Stimulated activated CD8-positive, alpha-beta memory T cell treated with anti-CD3 and anti-CD28 coated beads, Interleukin-7, amount 100 ng/mL, for 1 hour (primary cell): ENCODE measurements around the gene ASXL2.

Source experiments
- DNase-seq, 2 donors: peaks; one replicate each; pipeline ENCODE4 v3.0.0-alpha.2; 2020; ENCODE audit warnings: low read depth in 2 of 2

Gene ASXL2

DNA sequence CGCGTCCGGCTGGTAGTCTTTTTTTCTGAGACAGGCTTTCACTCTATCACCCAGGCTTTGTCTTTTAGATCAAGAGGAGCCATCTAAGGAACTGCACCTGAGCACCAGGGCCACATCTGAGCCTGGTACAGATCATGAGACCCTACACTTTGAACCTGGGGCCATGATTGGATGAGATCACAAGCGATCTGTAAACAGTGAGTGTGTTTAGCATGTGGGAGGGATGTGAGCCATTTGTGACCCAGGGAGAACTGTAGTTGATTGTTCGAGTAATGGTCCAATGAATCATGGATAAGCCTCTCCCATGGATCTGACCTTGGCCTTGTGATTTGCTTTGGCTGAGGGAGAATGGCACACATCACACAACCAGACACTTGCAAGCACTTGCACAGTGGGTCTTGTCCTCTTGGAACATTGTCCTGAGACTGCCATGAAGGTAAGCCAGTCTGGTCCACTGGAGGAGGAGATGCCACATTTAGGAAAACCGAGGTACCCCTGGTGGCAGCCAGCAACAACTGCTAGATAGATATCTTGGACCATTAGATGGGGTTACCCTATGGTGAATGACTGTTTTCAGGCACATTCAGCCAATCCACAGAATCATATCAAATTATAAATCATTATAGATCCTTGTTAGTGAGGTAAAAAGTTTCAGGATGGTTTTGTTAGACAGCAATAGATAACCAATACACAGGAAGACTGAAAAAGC, 185.4 kb downstream of the ASXL2 start:
- DNase-seq: no peak

DNA sequence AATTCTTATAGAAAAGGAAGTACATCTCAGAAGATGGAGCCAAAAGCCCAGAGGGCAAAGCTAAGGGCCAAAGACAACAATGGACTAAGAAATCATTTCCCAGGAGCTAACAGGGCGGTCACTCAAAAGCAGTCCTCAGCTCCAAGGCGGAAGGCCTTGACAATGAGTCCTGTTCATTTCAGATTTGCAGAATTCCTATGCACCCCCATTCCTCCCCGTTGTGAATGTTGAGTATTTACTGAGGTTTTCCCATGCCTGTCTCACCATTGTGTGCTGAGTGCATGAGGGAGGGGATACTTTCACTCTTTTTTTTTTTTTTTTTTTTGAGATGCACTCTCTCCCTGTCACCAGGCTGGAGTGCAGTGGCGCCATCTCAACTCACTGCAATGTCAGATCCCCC, 186.1 kb downstream of the ASXL2 start:
- DNase-seq: no peak

DNA sequence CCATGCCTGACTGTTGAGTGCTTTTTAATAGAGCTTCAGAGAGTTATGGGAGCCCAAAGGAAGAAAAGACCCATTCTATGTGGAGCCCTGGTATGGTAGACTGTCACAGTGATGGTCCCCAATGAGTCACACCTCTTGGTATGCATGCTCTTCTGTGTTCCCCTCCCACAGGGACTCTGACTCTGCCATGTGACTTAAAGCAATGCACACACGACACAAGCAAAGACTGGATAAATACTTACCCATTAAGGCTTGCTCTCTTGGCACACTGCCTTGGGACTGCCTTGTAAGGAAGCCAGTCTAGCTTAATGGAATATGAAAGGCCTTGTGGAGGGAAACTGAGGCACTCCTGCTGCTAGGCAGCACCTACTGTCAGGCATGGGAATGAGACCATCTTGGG, 188.2 kb downstream of the ASXL2 start:
- no peak for DNase-seq

DNA sequence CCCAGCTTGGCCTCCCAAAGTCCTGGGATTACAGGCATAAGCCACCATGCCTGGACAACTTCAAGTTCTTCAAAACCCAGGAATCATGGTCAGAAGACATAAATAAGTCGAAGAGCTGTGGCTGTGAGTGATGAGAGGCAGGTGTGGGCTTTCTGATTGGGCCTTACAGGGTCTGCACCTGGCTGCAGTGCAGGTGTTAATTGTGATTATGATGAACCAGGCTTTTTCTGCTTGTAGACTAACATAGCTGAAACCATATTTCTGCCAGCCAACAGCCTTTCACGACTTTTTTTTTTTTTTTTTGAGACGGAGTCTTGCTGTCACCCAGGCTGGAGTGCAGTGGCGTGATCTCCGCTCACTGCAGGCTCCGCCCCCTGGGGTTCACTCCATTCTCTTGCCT, 190.1 kb downstream of the ASXL2 start:
- DNase-seq: no peak

DNA sequence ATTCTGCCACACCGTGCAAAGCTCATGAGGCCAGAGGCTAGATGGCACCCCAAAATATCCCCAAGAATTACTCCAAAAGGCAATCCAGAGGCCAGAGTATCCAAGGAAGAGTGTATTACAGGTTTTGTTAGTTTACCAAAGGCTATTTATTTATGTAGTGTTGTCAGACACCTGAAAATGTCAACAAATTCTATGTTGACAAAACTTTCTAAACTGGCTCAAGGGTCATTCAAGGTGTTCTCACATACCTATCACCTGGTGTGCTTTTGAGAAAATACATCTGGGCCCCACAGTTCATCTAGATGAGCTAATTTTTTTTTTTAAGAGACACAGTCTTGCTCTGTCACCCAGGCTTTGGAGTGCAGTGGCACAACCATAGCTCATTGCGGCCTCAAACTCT, 192.5 kb downstream of the ASXL2 start:
- DNase-seq: no peak

DNA sequence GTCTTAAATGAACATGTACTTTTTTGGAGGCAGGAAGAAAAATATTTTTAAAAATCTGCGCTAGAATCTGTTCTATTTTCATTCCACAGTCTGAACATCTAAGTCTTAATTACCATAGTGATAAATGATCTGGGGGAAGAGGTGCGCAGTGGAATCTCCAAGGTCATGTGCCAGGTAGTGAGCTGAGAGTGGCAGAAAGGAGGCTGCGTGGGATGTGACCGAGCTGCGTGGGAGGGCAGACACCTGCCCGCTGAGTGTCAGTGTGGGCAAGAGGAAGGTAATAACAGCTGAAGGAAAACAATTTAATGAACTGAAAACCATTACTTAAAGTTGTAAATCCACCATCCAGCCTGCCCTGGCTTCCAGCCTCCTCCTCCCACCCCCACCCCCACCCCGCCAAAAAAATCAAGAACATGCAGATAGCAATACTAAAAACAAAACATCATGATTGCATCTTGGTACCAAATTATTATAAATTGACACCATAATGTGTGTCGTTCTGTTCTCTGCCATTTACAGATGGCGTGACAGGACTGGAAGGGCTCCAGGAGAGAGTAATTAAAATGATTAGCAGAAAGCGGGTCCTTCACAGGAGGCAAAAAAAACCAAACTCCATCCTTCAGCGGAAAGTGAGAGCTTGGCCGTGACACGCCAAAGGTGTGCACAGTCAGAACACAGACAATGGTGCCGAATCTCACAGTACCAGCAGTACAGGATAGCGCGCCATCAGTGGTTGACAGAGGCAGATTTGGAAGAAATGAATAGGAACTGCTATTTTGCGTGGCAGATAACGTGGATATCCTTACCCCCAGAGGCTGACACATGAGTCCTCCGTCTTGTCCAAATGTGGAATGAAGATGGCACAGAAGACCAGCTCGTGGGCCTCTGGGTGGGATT, 193.5 kb downstream of the ASXL2 start:
- DNase-seq: no peak
